Astrocyte of the hippocampus (primary cell): ENCODE measurements around the gene TRAF3.

Experiments
- DNase-seq: peaks from one replicate; pipeline ENCODE4 v3.0.0; 2011; ENCODE audit warnings: low read depth, low spot score

TRAF3 gene

GRCh38 chr14:102937331-102938175 lies 160.3 kb downstream of the TRAF3 start:
- DNase-seq: no peak

- DNase-seq: no peak
Observed at GRCh38 chr14:102938191-102938590, 160.9 kb downstream of the TRAF3 start.

GRCh38 chr14:102939329-102939728 lies 162.1 kb downstream of the TRAF3 start:
- DNase-seq: no peak

GRCh38 chr14:102939820-102940561 lies 162.7 kb downstream of the TRAF3 start:
- no peak for DNase-seq

GRCh38 chr14:102940729-102941362 lies 163.6 kb downstream of the TRAF3 start:
- no peak for DNase-seq

- DNase-seq: no peak
Observed at GRCh38 chr14:102941419-102942011, 164.3 kb downstream of the TRAF3 start.

GRCh38 chr14:102942069-102942468 lies 164.8 kb downstream of the TRAF3 start:
- no peak for DNase-seq

- no peak for DNase-seq
Observed at GRCh38 chr14:102943454-102943853, 166.2 kb downstream of the TRAF3 start.

- DNase-seq: no peak
Observed at GRCh38 chr14:102943979-102944378, 166.7 kb downstream of the TRAF3 start.

- DNase-seq: no peak
Observed at GRCh38 chr14:102944448-102945330, 167.4 kb downstream of the TRAF3 start.

GRCh38 chr14:102945346-102946130 lies 168.3 kb downstream of the TRAF3 start:
- DNase-seq: no peak

- DNase-seq: no peak
Observed at GRCh38 chr14:102947321-102948103, 170.3 kb downstream of the TRAF3 start.

GRCh38 chr14:102948698-102949061 lies 171.4 kb downstream of the TRAF3 start:
- no peak for DNase-seq

- DNase-seq: no peak
Observed at GRCh38 chr14:102949062-102949800, 172.0 kb downstream of the TRAF3 start.

GRCh38 chr14:102949801-102950451 lies 172.7 kb downstream of the TRAF3 start:
- DNase-seq: peak; percentile 79

- no peak for DNase-seq
Observed at GRCh38 chr14:102951034-102951433, 173.8 kb downstream of the TRAF3 start.

GRCh38 chr14:102951799-102952198 lies 174.6 kb downstream of the TRAF3 start:
- DNase-seq: peak; percentile 51

- DNase-seq: no peak
Observed at GRCh38 chr14:102952276-102952675, 175.0 kb downstream of the TRAF3 start.
